NB4 (cell line): Measurements from ENCODE around the gene GAS2.

Experiments
- CTCF ChIP-seq: IDR thresholded peaks from one replicate; pipeline ENCODE4 v1.5.1; 2012; ENCODE audit warnings: low read depth, low read length
- MAX ChIP-seq: IDR thresholded peaks from 2 replicates; pipeline ENCODE4 v1.6.1; 2011; ENCODE audit warnings: low read depth, low read length
- MYC ChIP-seq: IDR thresholded peaks from 2 replicates; pipeline ENCODE4 v1.6.1; 2011; ENCODE audit warnings: low read depth, low read length
- POLR2A ChIP-seq: IDR thresholded peaks from 2 replicates; pipeline ENCODE4 v1.6.1; 2011; ENCODE audit warnings: mild to moderate bottlenecking; ENCODE audit not compliant: insufficient read length; ENCODE audit errors: extremely low read depth

- TF ChIP-seq CTCF (no peak), POLR2A (no peak), MYC (no peak), MAX (no peak)
Observed at GRCh38 chr11:22733475-22734248, 67.3 kb downstream of the GAS2 start.
